Activated naive CD4-positive, alpha-beta T cell treated with anti-CD3 and anti-CD28 coated beads, Interleukin-2, amount 10 ng/mL, durations not matched to agents 7 days and 5 days (primary cell): Measurements from ENCODE around the gene SPINT1.
A peak's percentile ranks its signal among the peaks of the same experiment; 100 is the strongest.
"Not testable (repeated sequence)": the region's sequence is repeated elsewhere in the genome, so short reads cannot be mapped to it uniquely, and the experiment has no call there.

Source experiments
- CTCF ChIA-PET: fragments of 350-600 bp; sonication (Branson Sonifier 250); formaldehyde crosslinking; loops from one replicate; lab custom pipeline; 2021; ENCODE audit warnings: antibody characterized with exemption; lab: Charles Lee
- DNase-seq: peaks from one replicate; pipeline ENCODE4 v3.0.0-alpha.2; 2020
- H3K27ac Mint-ChIP-seq: one replicate; pipeline ENCODE4 v1.8.0; 2021; ENCODE audit warnings: mild to moderate bottlenecking, moderate library complexity, mixed read lengths
- H3K27me3 Mint-ChIP-seq: one replicate; pipeline ENCODE4 v1.8.0; 2021; ENCODE audit warnings: mild to moderate bottlenecking, mixed read lengths
- H3K36me3 Mint-ChIP-seq: one replicate; pipeline ENCODE4 v1.8.0; 2021; ENCODE audit warnings: mixed read lengths
- H3K4me1 Mint-ChIP-seq: one replicate; pipeline ENCODE4 v1.8.0; 2021; ENCODE audit warnings: mixed read lengths
- H3K4me3 Mint-ChIP-seq: one replicate; pipeline ENCODE4 v1.8.0; 2021; ENCODE audit warnings: mild to moderate bottlenecking, moderate library complexity, mixed read lengths
- H3K9me3 Mint-ChIP-seq: one replicate; pipeline ENCODE4 v1.8.0; 2021; ENCODE audit warnings: mixed read lengths

The SPINT1 gene

GRCh38 chr15:40857601-40858341 lies 13.9 kb downstream of the SPINT1 start:
- CTCF ChIA-PET: interaction anchor here (0.8 to 8.8 kb wide), 16 partner anchors 8 to 386 kb away, joined by 3 to 252 read pairs (median 5); partner anchors contain the start of genes SPINT1 and VPS18
- Mint-ChIP-seq H3K27ac (no peak overlapping the region), H3K4me3 (no peak overlapping the region), H3K4me1 (peaks cover 16% of the 10 kb centered on the region), H3K9me3 (no peaks in the 10 kb centered on the region), H3K27me3 (peaks cover 19% of the 10 kb centered on the region), H3K36me3 (no peaks in the 10 kb centered on the region)
- peak; percentile 86 for DNase-seq

- no peak for DNase-seq
- Mint-ChIP-seq H3K27me3 (peaks cover 24% of the 10 kb centered on the region), H3K4me1 (peaks cover 16% of the 10 kb centered on the region), H3K36me3 (no peaks in the 10 kb centered on the region), H3K9me3 (no peaks in the 10 kb centered on the region), H3K4me3 (no peak overlapping the region), H3K27ac (no peak overlapping the region)
- CTCF ChIA-PET: interaction anchor here (0.8 to 8.8 kb wide), 15 partner anchors 9 to 180 kb away, joined by 3 to 252 read pairs (median 5); partner anchors contain the start of genes SPINT1 and VPS18
These were observed 14.9 kb downstream of the SPINT1 start for GRCh38 chr15:40858706-40859105.

- Mint-ChIP-seq H3K27me3 (peaks cover 30% of the 10 kb centered on the region), H3K27ac (no peak overlapping the region), H3K9me3 (no peaks in the 10 kb centered on the region), H3K4me3 (no peak overlapping the region), H3K36me3 (no peaks in the 10 kb centered on the region), H3K4me1 (peaks cover 16% of the 10 kb centered on the region)
- CTCF ChIA-PET: interaction anchor here (0.7 to 8.8 kb wide), 13 partner anchors 9 to 181 kb away, joined by 3 to 252 read pairs (median 5); partner anchors contain the start of genes RAD51, SPINT1 and VPS18
- peak; percentile 92 for DNase-seq
These were observed 15.5 kb downstream of the SPINT1 start for GRCh38 chr15:40859206-40859851.

GRCh38 chr15:40861147-40861546 lies 17.3 kb downstream of the SPINT1 start:
- H3K36me3 Mint-ChIP-seq, DNase-seq, H3K4me3 Mint-ChIP-seq, H3K9me3 Mint-ChIP-seq, H3K27ac Mint-ChIP-seq: not testable (repeated sequence)
- CTCF ChIA-PET: interaction anchor here (8.8 kb wide), 1 partner anchor 37 kb away, joined by 252 read pairs; the partner anchor contains the start of gene VPS18
- H3K4me1 Mint-ChIP-seq: peaks cover 16% of the 10 kb centered on the region
- H3K27me3 Mint-ChIP-seq: peaks cover 36% of the 10 kb centered on the region

GRCh38 chr15:40863660-40864270 lies 19.9 kb downstream of the SPINT1 start:
- CTCF ChIA-PET: interaction anchor here (1.0 kb wide), 1 partner anchor 31 kb away, joined by 5 read pairs; the partner anchor contains the start of gene VPS18
- no peak overlapping the region for H3K27ac Mint-ChIP-seq
- H3K36me3 Mint-ChIP-seq: no peaks in the 10 kb centered on the region
- H3K27me3 Mint-ChIP-seq: peaks cover 36% of the 10 kb centered on the region
- DNase-seq: no peak
- H3K4me1 Mint-ChIP-seq: peaks cover 8% of the 10 kb centered on the region
- H3K4me3 Mint-ChIP-seq: no peak overlapping the region
- no peaks in the 10 kb centered on the region for H3K9me3 Mint-ChIP-seq

GRCh38 chr15:40867199-40867598 lies 23.4 kb downstream of the SPINT1 start:
- H3K4me1 Mint-ChIP-seq: peaks cover 3% of the 10 kb centered on the region
- H3K27ac Mint-ChIP-seq: no peak overlapping the region
- H3K36me3 Mint-ChIP-seq: no peaks in the 10 kb centered on the region
- DNase-seq: no peak
- CTCF ChIA-PET: no interaction called here
- peaks cover 50% of the 10 kb centered on the region for H3K27me3 Mint-ChIP-seq
- no peak overlapping the region for H3K4me3 Mint-ChIP-seq
- no peaks in the 10 kb centered on the region for H3K9me3 Mint-ChIP-seq

GRCh38 chr15:40869686-40870085 lies 25.8 kb downstream of the SPINT1 start:
- Mint-ChIP-seq H3K9me3 (no peaks in the 10 kb centered on the region), H3K4me3 (no peak overlapping the region), H3K27ac (no peak overlapping the region), H3K27me3 (peaks cover 58% of the 10 kb centered on the region), H3K4me1 (peaks cover 12% of the 10 kb centered on the region), H3K36me3 (no peaks in the 10 kb centered on the region)
- CTCF ChIA-PET: interaction anchor here (1.8 to 3.2 kb wide), 2 partner anchors 22 to 25 kb away, joined by 10 to 20 read pairs; partner anchors contain the start of gene VPS18
- DNase-seq: no peak

DNA sequence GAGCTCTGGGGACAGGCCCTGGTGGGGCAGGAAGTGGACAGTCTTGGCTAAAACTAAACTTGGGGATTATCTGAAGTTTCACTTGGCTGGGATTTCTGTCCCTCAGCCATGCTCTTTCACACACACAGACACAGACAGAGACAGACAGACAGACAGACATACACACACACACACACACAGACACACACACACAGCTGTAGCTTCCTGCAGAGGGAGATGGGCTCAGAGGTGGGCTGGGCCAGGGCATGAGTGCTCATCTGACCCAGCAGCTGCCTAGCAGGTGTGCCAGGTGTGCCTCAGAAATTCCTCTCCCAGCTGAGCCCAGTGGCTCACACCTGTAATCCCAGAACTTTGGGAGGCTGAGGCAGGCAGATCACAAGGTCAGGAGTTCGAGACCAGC lies 26.9 kb downstream of the SPINT1 start:
- H3K27ac Mint-ChIP-seq: no peak overlapping the region
- CTCF ChIA-PET: interaction anchor here (1.4 to 3.2 kb wide), 4 partner anchors 20 to 24 kb away, joined by 3 to 20 read pairs (median 8); partner anchors contain the start of gene VPS18

DNA sequence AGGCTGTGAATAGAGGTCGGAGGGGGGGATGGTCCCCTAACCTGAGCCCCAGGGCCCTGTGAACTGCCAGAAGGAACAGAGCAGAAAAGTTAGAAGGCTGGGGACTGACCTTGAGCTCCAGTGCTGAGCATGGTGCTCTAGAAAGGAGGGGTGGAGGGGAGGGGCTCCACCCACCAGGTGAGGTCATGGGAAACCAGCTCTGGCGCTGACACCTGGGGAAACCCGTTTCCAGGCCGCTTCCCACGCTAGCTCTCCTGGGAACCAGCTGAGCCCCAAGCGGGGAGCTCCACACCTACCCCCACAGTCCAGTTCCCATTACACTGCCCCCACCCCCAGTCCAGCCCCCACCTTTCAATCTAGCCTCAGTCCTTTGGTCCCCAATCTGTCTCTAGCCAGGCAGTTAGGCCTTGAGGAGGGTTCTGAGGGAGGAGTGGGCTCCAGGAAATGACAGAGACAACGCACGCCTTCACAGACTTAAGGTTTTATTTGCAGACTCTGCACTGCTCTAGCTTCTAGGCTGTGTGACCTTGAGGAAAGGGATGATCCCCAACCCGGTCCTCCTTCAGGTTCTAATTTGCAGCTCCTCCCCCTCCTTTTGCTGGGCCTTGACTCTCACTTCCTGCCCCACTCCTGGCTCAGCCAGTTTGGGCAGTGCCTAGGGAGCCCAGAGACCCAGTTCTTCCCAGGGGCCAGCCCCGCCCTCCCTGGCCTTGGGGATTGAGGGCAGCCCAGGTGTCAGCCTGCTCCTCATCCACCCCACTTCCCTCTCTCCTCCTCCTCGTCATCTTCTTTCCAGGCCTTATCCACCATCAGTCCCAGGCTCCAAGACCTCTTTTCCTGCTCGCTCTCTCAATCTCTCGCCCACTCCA lies 28.1 kb downstream of the SPINT1 start:
- CTCF ChIA-PET: interaction anchor here (0.7 to 3.2 kb wide), 5 partner anchors 10 to 24 kb away, joined by 3 to 20 read pairs (median 3); partner anchors contain the start of gene VPS18
- H3K4me1 Mint-ChIP-seq: peaks cover 12% of the 10 kb centered on the region
- H3K27me3 Mint-ChIP-seq: peaks cover 71% of the 10 kb centered on the region
- no peak overlapping the region for H3K4me3 Mint-ChIP-seq
- DNase-seq: no peak
- no peak overlapping the region for H3K27ac Mint-ChIP-seq
- H3K9me3 Mint-ChIP-seq: no peaks in the 10 kb centered on the region
- H3K36me3 Mint-ChIP-seq: no peaks in the 10 kb centered on the region

More for the DNA sequence above, 26.9 kb downstream of the SPINT1 start:
- no peaks in the 10 kb centered on the region for H3K36me3 Mint-ChIP-seq
- no peaks in the 10 kb centered on the region for H3K9me3 Mint-ChIP-seq
- H3K4me3 Mint-ChIP-seq: no peak overlapping the region
- H3K27me3 Mint-ChIP-seq: peaks cover 64% of the 10 kb centered on the region
- no peak for DNase-seq
- peaks cover 12% of the 10 kb centered on the region for H3K4me1 Mint-ChIP-seq

GRCh38 chr15:40872791-40873693 lies 29.2 kb downstream of the SPINT1 start:
- Mint-ChIP-seq H3K27ac (no peak overlapping the region), H3K27me3 (peaks cover 71% of the 10 kb centered on the region), H3K36me3 (no peaks in the 10 kb centered on the region), H3K4me3 (peak overlapping the region; percentile 65), H3K9me3 (no peaks in the 10 kb centered on the region), H3K4me1 (peaks cover 14% of the 10 kb centered on the region)
- CTCF ChIA-PET: interaction anchor here (0.7 to 4.8 kb wide), 7 partner anchors 13 to 25 kb away, joined by 3 to 20 read pairs (median 4); partner anchors contain the start of gene VPS18
- no peak for DNase-seq

- CTCF ChIA-PET: interaction anchor here (0.7 to 4.8 kb wide), 7 partner anchors 12 to 26 kb away, joined by 3 to 20 read pairs (median 4); partner anchors contain the start of gene VPS18
- peak within 1 kb of the TSS; percentile 69 for H3K4me3 Mint-ChIP-seq
- H3K27ac Mint-ChIP-seq: no peak within 1 kb of the TSS
- H3K9me3 Mint-ChIP-seq: no peaks in the 10 kb centered on the region
- H3K4me1 Mint-ChIP-seq: peaks cover 18% of the 10 kb centered on the region
- H3K36me3 Mint-ChIP-seq: no peaks in the 10 kb centered on the region
- peaks cover 71% of the 10 kb centered on the region for H3K27me3 Mint-ChIP-seq
- DNase-seq: peak; percentile 68
These were observed 30.1 kb downstream of the SPINT1 start, which contains the start of gene RHOV for GRCh38 chr15:40873694-40874561. Gene RHOV (minus strand): TSS chr15:40874234. CDS start chr15:40874139, 95 bp downstream.
